ENCODE measurements around the gene DCP1A.

Gene DCP1A

DNA sequence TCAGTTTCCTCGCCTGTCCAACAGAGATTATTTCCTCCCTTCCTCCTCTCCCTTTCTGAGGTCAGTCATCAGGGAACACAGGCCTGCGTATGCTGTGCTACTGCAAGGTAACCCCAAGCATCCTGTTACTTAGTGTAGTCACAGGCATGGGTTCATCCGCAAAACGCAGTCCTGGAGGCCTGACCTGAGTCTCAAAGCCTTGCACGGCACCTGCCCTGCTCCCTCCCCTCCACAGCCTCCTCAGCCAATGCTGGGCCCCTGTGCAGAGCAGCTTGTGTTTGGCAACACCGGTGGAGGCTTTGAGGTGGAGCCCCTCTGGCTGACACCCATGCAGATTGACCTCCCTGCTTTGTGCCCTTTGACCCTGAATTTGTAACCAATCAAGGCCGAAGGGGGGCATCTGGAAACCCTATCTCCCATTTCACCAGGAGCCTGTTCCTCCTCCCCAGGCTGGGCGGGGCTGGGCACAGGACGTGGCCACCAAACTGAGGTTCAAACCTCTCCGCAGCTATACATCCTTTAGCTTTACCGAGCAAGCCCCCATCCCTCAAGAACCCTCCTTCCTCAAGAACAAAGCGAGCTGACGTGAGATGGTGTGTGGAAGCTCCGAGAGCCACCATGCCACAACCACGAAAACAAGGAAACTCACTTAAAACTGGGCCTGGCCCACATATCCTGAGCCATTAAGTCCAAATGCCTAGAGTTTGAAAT lies 113.1 kb downstream of the DCP1A start:
- no peak for TF ChIP-seq SIN3A (IDR thresholded peaks at IDR 0.05; ENCODE audit: borderline replicate concordance, insufficient read depth, low read length)
- TF ChIP-seq TAF1 (IDR thresholded peaks at IDR 0.05; ENCODE audit: borderline replicate concordance, insufficient read depth, low read length) = no peak
- TF ChIP-seq, protein P1, sequence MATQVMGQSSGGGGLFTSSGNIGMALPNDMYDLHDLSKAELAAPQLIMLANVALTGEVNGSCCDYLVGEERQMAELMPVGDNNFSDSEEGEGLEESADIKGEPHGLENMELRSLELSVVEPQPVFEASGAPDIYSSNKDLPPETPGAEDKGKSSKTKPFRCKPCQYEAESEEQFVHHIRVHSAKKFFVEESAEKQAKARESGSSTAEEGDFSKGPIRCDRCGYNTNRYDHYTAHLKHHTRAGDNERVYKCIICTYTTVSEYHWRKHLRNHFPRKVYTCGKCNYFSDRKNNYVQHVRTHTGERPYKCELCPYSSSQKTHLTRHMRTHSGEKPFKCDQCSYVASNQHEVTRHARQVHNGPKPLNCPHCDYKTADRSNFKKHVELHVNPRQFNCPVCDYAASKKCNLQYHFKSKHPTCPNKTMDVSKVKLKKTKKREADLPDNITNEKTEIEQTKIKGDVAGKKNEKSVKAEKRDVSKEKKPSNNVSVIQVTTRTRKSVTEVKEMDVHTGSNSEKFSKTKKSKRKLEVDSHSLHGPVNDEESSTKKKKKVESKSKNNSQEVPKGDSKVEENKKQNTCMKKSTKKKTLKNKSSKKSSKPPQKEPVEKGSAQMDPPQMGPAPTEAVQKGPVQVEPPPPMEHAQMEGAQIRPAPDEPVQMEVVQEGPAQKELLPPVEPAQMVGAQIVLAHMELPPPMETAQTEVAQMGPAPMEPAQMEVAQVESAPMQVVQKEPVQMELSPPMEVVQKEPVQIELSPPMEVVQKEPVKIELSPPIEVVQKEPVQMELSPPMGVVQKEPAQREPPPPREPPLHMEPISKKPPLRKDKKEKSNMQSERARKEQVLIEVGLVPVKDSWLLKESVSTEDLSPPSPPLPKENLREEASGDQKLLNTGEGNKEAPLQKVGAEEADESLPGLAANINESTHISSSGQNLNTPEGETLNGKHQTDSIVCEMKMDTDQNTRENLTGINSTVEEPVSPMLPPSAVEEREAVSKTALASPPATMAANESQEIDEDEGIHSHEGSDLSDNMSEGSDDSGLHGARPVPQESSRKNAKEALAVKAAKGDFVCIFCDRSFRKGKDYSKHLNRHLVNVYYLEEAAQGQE (IDR thresholded peaks at IDR 0.05; ENCODE audit: insufficient read depth in 1 of 2, low read depth in 2 of 2, low read length in 2 of 2) = no peak
- TF ChIP-seq FOXP2 (optimal IDR thresholded peaks at IDR 0.05; ENCODE audit: borderline replicate concordance, extremely low read depth, extremely low read length, insufficient read depth) = no peak
- no peak for TF ChIP-seq POLR2AphosphoS5 (IDR thresholded peaks at IDR 0.05; ENCODE audit: low read depth, low read length)

Data from PFSK-1 (cell line).